HepG2 (cell line): Measurements from ENCODE around the gene ACTR3. TPM values are rescaled to one million over a fixed set of nuclear protein-coding genes. Genes with fewer than 3 reads are reported as not detected.

ENCODE experiments used
- CEBPB ChIP-seq: IDR thresholded peaks from 2 replicates; pipeline ENCODE4 v1.6.1; 2011; ENCODE audit warnings: low read depth, low read length, improper control_type of control experiment, borderline replicate concordance
- ISX ChIP-seq: sonication (generic); formaldehyde crosslinking; conservative IDR thresholded peaks from 2 replicates; pipeline ENCODE4 v1.5.0; 2020; ENCODE audit warnings: missing genetic modification reagents
- MBD4 ChIP-seq: IDR thresholded peaks from 2 replicates; pipeline ENCODE4 v1.6.1; 2012; ENCODE audit warnings: low read length, inconsistent platforms, borderline replicate concordance
- NONO ChIP-seq, 2 experiments: fragments of 450-650 bp in 1 of 2; sonication (generic) in 1 of 2; formaldehyde crosslinking in 1 of 2; IDR thresholded peaks in 1 of 2; conservative IDR thresholded peaks in 1 of 2; 2 replicates each; pipeline versions ENCODE4 v1.6.1 to v1.8.0; 2017 to 2022; ENCODE audit warnings: mild to moderate bottlenecking in 1 of 2, missing genetic modification reagents in 1 of 2, moderate library complexity in 1 of 2
- PITX1 ChIP-seq: sonication (generic); formaldehyde crosslinking; IDR thresholded peaks from 2 replicates; pipeline ENCODE4 v1.5.1; 2020; ENCODE audit warnings: mild to moderate bottlenecking, missing genetic modification reagents
- SKI ChIP-seq: fragments of 450-650 bp; IDR thresholded peaks from one replicate; pipeline ENCODE4 v1.6.1; 2018; ENCODE audit warnings: mild to moderate bottlenecking; ENCODE audit not compliant: partially characterized antibody
- ZNF883 ChIP-seq: sonication (generic); formaldehyde crosslinking; IDR thresholded peaks from 2 replicates; pipeline ENCODE4 v1.5.1; 2020; ENCODE audit warnings: mild to moderate bottlenecking, missing genetic modification reagents; ENCODE audit errors: not compliant biosample characterization
- ZSCAN20 ChIP-seq: sonication (generic); formaldehyde crosslinking; IDR thresholded peaks from 2 replicates; pipeline ENCODE4 v1.4.0; 2020; ENCODE audit warnings: missing genetic modification reagents, mild to moderate bottlenecking, borderline replicate concordance
- polyA plus RNA-seq, 8 experiments: library from polyadenylated mRNA; depleted of rRNA in 3 of 8; stranded (reverse) in 7 of 8; unstranded in 1 of 8; fragments of >200 nt; fragmentation: Illumina TruSeq in 4 of 8; extraction: Trizol in 4 of 8; gene quantifications; 2 replicates each; pipeline versions ENCODE4 v1.2.1 to v1.2.3, GENCODE V29; 2011 to 2016; ENCODE audit warnings: low read depth in 4 of 8, missing spikeins in 1 of 8, mixed read lengths in 1 of 8; ENCODE audit not compliant: insufficient read depth in 1 of 8
- total RNA-seq, 5 experiments: library from RNA; depleted of rRNA; stranded (reverse); fragments of >200 nt; fragmentation: Illumina TruSeq; extraction: Trizol; gene quantifications; 2 replicates each; pipeline ENCODE4 v1.2.3, GENCODE V29; 2016; ENCODE audit warnings: low read depth in 1 of 5
- TF ChIP-seq, protein P1 (sequence below): sonication (generic); formaldehyde crosslinking; IDR thresholded peaks from 2 replicates; pipeline ENCODE4 v1.8.1; 2022; ENCODE audit warnings: low read depth, mild to moderate bottlenecking, missing genetic modification reagents
- TF ChIP-seq, protein P2 (sequence below): sonication (generic); formaldehyde crosslinking; IDR thresholded peaks from 2 replicates; pipeline ENCODE4 v1.4.0; 2020; ENCODE audit warnings: low read depth, mild to moderate bottlenecking, missing genetic modification reagents
- TF ChIP-seq, protein P3 (sequence below), 2 experiments: sonication (generic) in 1 of 2; formaldehyde crosslinking in 1 of 2; IDR thresholded peaks; 2 replicates each; pipeline versions ENCODE4 v1.6.1 to v1.9.0; 2014 to 2022; ENCODE audit warnings: antibody characterized with exemption in 1 of 2, borderline replicate concordance in 1 of 2, inconsistent platforms in 1 of 2, low read depth in 1 of 2, missing genetic modification reagents in 1 of 2
- TF ChIP-seq, protein P4 (sequence below): sonication (generic); formaldehyde crosslinking; IDR thresholded peaks from 2 replicates; pipeline ENCODE4 v1.4.0; 2020; ENCODE audit warnings: missing genetic modification reagents, mild to moderate bottlenecking, borderline replicate concordance
- TF ChIP-seq, protein P5 (sequence below): IDR thresholded peaks from 2 replicates; pipeline ENCODE4 v1.6.1; 2016; ENCODE audit warnings: mild to moderate bottlenecking

Gene ACTR3
- total and polyA plus RNA-seq, 2 of the 13 experiments (the other 11 are each of a cell fraction or from before 2014, with no cell fraction given), result 123 to 225 TPM

DNA sequence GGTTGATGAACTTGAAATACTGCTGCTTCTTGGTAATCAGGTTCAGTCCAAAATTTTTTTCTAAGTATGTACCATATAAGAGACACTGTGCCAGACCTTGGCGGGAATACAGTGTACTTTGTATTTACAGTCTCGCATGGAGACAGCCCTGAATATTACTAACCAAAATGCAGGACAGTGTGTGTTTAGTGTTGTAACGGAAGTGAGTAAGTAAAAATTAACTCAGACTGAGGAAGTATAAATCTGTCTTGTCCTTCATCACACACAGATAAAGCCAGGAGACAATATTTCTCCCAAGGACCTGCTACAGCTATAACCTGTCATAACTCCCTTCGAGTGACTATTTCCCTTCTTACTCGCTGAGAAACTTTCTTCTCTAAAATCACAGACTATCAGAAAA, 76.9 kb downstream of the ACTR3 start (continued):
- TF ChIP-seq, protein P1, sequence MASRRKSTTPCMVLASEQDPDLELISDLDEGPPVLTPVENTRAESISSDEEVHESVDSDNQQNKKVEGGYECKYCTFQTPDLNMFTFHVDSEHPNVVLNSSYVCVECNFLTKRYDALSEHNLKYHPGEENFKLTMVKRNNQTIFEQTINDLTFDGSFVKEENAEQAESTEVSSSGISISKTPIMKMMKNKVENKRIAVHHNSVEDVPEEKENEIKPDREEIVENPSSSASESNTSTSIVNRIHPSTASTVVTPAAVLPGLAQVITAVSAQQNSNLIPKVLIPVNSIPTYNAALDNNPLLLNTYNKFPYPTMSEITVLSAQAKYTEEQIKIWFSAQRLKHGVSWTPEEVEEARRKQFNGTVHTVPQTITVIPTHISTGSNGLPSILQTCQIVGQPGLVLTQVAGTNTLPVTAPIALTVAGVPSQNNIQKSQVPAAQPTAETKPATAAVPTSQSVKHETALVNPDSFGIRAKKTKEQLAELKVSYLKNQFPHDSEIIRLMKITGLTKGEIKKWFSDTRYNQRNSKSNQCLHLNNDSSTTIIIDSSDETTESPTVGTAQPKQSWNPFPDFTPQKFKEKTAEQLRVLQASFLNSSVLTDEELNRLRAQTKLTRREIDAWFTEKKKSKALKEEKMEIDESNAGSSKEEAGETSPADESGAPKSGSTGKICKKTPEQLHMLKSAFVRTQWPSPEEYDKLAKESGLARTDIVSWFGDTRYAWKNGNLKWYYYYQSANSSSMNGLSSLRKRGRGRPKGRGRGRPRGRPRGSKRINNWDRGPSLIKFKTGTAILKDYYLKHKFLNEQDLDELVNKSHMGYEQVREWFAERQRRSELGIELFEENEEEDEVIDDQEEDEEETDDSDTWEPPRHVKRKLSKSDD (CRISPR knock-in tag), result no peak
- TF ChIP-seq ZSCAN20 (CRISPR knock-in tag), result no peak
- TF ChIP-seq, protein P2, sequence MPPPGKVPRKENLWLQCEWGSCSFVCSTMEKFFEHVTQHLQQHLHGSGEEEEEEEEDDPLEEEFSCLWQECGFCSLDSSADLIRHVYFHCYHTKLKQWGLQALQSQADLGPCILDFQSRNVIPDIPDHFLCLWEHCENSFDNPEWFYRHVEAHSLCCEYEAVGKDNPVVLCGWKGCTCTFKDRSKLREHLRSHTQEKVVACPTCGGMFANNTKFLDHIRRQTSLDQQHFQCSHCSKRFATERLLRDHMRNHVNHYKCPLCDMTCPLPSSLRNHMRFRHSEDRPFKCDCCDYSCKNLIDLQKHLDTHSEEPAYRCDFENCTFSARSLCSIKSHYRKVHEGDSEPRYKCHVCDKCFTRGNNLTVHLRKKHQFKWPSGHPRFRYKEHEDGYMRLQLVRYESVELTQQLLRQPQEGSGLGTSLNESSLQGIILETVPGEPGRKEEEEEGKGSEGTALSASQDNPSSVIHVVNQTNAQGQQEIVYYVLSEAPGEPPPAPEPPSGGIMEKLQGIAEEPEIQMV (CRISPR knock-in tag), result no peak
- TF ChIP-seq, protein P3, sequence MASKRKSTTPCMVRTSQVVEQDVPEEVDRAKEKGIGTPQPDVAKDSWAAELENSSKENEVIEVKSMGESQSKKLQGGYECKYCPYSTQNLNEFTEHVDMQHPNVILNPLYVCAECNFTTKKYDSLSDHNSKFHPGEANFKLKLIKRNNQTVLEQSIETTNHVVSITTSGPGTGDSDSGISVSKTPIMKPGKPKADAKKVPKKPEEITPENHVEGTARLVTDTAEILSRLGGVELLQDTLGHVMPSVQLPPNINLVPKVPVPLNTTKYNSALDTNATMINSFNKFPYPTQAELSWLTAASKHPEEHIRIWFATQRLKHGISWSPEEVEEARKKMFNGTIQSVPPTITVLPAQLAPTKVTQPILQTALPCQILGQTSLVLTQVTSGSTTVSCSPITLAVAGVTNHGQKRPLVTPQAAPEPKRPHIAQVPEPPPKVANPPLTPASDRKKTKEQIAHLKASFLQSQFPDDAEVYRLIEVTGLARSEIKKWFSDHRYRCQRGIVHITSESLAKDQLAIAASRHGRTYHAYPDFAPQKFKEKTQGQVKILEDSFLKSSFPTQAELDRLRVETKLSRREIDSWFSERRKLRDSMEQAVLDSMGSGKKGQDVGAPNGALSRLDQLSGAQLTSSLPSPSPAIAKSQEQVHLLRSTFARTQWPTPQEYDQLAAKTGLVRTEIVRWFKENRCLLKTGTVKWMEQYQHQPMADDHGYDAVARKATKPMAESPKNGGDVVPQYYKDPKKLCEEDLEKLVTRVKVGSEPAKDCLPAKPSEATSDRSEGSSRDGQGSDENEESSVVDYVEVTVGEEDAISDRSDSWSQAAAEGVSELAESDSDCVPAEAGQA (IDR thresholded peaks at IDR 0.05; ENCODE audit: low read depth), result no peak
- TF ChIP-seq, protein P3 (CRISPR knock-in tag; IDR thresholded peaks at IDR 0.05; ENCODE audit: borderline replicate concordance), result no peak
- TF ChIP-seq ZNF883 (CRISPR knock-in tag), result no peak
- no peak for TF ChIP-seq PITX1 (CRISPR knock-in tag)
- TF ChIP-seq SKI, result peak; percentile 61
- 0 out of 2 replicates have a peak, but pooled peaks have one; percentile 2 for TF ChIP-seq CEBPB
- TF ChIP-seq NONO (IDR thresholded peaks at IDR 0.05), result no peak
- no peak for TF ChIP-seq NONO (CRISPR knock-in tag; conservative IDR thresholded peaks at IDR 0.05)
- TF ChIP-seq MBD4, result no peak
- TF ChIP-seq, protein P4, sequence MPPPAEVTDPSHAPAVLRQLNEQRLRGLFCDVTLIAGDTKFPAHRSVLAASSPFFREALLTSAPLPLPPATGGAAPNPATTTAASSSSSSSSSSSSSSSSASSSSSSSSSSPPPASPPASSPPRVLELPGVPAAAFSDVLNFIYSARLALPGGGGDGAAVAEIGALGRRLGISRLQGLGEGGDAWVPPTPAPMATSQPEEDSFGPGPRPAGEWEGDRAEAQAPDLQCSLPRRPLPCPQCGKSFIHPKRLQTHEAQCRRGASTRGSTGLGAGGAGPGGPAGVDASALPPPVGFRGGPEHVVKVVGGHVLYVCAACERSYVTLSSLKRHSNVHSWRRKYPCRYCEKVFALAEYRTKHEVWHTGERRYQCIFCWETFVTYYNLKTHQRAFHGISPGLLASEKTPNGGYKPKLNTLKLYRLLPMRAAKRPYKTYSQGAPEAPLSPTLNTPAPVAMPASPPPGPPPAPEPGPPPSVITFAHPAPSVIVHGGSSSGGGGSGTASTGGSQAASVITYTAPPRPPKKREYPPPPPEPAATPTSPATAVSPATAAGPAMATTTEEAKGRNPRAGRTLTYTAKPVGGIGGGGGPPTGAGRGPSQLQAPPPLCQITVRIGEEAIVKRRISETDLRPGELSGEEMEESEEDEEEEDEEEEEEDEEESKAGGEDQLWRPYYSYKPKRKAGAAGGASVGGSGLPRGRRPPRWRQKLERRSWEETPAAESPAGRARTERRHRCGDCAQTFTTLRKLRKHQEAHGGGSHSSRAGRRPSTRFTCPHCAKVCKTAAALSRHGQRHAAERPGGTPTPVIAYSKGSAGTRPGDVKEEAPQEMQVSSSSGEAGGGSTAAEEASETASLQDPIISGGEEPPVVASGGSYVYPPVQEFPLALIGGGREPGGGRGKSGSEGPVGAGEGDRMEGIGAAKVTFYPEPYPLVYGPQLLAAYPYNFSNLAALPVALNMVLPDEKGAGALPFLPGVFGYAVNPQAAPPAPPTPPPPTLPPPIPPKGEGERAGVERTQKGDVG (CRISPR knock-in tag), result no peak
- TF ChIP-seq, protein P5, sequence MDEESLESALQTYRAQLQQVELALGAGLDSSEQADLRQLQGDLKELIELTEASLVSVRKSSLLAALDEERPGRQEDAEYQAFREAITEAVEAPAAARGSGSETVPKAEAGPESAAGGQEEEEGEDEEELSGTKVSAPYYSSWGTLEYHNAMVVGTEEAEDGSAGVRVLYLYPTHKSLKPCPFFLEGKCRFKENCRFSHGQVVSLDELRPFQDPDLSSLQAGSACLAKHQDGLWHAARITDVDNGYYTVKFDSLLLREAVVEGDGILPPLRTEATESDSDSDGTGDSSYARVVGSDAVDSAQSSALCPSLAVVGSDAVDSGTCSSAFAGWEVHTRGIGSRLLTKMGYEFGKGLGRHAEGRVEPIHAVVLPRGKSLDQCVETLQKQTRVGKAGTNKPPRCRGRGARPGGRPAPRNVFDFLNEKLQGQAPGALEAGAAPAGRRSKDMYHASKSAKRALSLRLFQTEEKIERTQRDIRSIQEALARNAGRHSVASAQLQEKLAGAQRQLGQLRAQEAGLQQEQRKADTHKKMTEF (CRISPR knock-in tag), result 0 out of 2 replicates have a peak, but pooled peaks have one; percentile 57
- TF ChIP-seq ISX (CRISPR knock-in tag), result no peak
